Fibroblast of pulmonary artery (primary cell): Measurements from ENCODE around the gene CMSS1.

Experiments used
- DNase-seq: peaks from one replicate; pipeline ENCODE4 v3.0.0-alpha.2; 2010; ENCODE audit warnings: low read depth
- H3K4me3 ChIP-seq: replicated peaks from 2 replicates; pipeline ENCODE4 v1.5.1; 2011; ENCODE audit warnings: low read depth, mild to moderate bottlenecking, control low read depth, low read length, moderate library complexity
- TF ChIP-seq, protein P1 (sequence below): IDR thresholded peaks from 2 replicates; pipeline ENCODE4 v1.5.1; 2011; ENCODE audit warnings: mild to moderate bottlenecking, control low read depth, low read length, inconsistent platforms; ENCODE audit errors: missing control alignments

Gene CMSS1

DNA sequence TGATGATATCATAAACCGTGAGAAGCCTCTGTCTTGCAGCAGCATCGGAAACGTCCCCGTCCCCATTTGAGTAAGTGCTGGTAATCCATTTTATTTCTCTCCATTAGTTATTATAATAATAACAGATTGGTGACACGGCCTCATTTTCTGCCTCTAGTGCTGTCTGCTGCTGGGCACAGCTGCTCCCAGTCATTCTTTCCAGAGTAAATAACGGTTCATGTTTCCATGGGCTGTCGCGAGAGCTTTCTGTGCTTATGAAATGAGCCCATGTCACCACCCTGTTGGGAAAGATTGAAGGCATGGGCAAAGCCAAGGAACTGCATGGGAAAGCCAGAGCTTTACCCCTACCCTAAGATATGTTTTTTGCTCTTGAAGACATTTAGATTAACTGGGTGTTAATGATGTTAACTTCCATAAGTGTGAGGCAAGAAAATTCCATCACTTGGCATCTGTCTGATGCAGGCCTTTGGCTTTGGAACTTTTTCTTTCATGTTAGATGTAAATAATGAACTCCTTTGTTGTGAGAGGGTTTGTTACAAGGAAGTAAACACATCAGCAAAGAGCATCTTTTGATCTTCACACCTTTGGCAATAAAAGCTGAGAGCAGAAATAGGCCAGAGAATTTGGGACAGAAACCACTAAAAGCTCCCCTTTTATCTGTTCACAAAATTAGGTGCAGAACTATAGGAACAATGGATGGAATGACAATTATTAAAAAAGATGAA, 154.9 kb downstream of the CMSS1 start:
- TF ChIP-seq, protein P1, sequence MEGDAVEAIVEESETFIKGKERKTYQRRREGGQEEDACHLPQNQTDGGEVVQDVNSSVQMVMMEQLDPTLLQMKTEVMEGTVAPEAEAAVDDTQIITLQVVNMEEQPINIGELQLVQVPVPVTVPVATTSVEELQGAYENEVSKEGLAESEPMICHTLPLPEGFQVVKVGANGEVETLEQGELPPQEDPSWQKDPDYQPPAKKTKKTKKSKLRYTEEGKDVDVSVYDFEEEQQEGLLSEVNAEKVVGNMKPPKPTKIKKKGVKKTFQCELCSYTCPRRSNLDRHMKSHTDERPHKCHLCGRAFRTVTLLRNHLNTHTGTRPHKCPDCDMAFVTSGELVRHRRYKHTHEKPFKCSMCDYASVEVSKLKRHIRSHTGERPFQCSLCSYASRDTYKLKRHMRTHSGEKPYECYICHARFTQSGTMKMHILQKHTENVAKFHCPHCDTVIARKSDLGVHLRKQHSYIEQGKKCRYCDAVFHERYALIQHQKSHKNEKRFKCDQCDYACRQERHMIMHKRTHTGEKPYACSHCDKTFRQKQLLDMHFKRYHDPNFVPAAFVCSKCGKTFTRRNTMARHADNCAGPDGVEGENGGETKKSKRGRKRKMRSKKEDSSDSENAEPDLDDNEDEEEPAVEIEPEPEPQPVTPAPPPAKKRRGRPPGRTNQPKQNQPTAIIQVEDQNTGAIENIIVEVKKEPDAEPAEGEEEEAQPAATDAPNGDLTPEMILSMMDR: no peak
- no peak overlapping the region for H3K4me3 ChIP-seq
- DNase-seq: no peak

DNA sequence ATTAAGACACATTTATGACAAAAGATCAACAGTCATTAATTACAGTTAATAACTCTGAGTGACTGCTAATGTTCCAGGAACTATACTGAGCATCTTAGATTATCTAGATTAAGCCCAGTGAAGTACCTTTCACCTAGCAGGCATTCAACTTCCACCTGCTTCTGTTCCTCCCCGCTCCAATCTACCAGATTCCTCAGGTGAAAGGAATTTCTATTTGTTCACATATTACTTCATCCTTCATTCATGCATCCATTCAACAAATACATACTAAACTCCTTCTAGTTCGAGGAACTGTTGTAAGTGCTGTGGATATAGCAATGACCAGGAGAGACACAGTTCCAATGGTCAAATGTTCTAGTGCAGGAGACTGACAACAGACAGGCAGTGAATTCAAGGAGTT, 157.3 kb downstream of the CMSS1 start:
- TF ChIP-seq, protein P1: no peak
- no peak overlapping the region for H3K4me3 ChIP-seq
- DNase-seq: no peak

DNA sequence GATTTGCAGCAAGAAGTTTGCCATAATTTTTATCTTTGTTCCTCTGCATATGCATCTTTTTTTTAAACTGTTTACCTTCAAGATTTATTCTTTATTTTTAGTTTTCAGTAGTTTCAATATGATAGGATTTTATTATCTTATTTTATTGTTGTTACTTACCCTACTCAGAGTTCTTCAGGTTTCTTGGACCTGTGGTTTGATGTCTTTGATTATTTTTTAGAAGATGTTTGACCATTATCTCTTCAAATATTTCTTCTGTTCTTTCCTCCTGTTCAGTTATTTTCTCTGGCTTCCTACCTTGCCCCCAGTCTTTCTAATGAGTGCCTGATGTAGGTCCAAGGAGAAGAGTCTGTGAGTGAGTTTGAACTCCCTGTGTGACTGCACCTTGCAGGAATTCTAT, 158.9 kb downstream of the CMSS1 start:
- no peak for DNase-seq
- TF ChIP-seq, protein P1: no peak
- no peak overlapping the region for H3K4me3 ChIP-seq

DNA sequence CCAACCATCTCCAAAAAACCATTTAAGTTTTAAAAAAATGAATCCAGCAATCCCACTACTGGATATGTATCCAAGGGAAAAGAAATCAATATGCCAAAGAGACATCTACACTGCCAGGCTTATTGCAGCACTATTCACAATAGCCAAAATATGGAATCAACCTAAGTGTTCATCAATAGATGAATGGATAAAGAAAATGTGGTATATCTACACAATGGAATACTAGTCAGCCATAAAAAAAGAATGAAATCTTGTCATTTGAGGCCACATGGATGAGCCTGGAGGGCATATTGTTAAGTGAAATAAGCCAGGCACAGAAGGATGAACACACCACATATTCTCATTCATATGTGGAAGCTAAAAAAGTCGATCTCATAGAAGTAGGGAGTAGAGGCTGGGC, 160.6 kb downstream of the CMSS1 start:
- TF ChIP-seq, protein P1: no peak
- no peak overlapping the region for H3K4me3 ChIP-seq
- no peak for DNase-seq

DNA sequence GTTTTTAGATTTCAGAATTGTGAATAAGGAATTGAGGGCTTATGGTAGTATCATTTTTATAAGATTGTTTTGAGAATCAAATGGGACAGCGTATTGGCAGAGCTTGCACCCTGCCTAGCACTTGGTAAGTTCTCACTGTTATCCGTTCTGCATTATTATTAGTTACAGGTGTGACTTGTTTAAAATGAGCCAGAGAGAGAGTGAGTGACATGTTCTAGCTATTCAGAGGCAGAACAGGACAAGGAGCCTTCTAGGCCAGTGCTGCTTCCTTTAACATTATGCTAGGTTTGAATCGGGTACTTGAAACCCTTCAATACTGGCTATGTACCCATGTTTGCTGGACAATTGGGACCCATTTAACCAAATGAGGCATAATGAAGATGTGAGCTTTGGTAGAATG, 162.9 kb downstream of the CMSS1 start:
- H3K4me3 ChIP-seq: no peak overlapping the region
- TF ChIP-seq, protein P1: no peak
- no peak for DNase-seq

DNA sequence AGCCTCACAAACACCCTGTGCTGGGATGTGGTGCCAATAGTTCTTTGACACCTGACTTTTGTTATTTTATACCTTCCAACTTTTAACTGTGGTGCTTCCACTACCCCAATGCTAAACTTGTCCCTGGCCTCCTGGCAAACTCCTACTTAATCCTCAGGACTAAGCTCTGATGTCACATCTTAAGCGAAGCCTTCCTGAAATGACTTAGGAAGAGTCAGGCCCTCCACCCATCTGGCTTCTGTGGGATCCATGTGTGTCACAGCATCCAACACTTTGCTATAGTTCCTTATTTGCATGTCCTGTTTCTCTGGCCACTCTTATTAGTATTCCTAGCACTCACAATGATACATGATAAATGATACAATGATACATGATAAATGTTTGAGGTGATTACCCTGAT, 163.5 kb downstream of the CMSS1 start:
- DNase-seq: no peak
- no peak overlapping the region for H3K4me3 ChIP-seq
- TF ChIP-seq, protein P1: no peak

DNA sequence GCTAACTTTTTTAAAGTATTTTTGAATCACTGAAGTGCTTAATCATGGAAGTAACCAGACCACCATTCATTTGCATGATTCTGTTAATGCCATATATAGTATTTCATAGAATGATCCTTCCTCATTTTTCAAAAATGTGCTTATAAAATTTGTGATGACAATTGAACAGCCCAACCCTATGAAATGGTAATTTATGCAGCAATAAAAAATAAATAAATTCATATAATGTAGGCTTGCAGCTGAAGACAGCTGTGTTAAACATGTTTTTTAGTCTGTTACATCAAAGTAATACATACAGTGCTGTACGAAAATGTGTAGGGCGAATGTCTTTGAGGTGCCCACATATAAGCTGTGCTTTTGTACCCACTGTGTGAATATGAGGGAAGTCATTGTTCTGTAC, 165.0 kb downstream of the CMSS1 start:
- DNase-seq: no peak
- no peak overlapping the region for H3K4me3 ChIP-seq
- TF ChIP-seq, protein P1: no peak
